GM18873 (cell line): ENCODE measurements around the gene PROSER1.
A peak's percentile ranks its signal among the peaks of the same experiment; 100 is the strongest.
"Not testable (repeated sequence)": the region's sequence is repeated elsewhere in the genome, so short reads cannot be mapped to it uniquely, and the experiment has no call there.

Experiments
- ATAC-seq: cut with Tn5 transposase; IDR thresholded peaks from one replicate; pipeline ENCODE4 v1.9.1; 2021; ENCODE audit warnings: mild to moderate bottlenecking, moderate library complexity, moderate number of reproducible peaks; ENCODE audit not compliant: unreplicated experiment, low FRiP score

Gene PROSER1

DNA sequence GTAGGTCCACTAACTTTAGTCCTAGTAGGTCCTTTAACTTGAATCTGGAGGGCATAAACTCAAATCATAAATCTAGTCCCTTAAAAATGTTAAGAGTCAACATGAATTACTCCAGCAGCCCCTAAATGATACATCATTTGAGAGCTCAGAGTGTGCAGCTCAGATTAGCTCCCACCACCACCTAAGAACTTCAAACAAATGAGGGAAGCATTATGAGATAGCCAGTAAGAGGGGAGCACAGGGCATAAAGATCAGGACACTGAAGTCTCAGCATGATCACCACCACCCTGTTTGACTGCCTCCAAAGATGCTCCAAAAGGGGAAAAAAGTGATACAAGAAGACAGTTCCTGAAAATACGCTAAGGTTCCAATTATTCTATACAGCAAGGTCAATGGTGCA is 5.7 kb downstream of the PROSER1 start:
- ATAC-seq, result no peak

DNA sequence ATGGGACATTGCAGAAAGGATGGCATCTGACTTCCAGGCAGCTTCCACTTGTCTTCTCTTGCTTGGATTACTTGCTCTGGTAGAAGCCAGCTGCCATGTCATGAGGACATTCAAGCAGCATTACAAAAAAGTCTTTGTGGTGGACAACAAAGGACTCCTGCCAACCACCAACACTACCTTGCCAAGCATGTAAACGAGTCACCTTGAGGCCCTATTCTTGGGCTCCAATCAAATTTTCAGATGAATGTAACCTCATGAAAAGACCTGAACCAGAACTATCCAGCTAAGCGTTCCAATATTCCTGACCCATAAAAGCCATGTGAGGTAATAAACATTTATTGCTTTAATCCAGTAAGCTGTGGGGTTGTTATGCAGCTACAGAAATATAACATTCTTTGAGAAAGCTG is 12.5 kb downstream of the PROSER1 start:
- no peak for ATAC-seq

DNA sequence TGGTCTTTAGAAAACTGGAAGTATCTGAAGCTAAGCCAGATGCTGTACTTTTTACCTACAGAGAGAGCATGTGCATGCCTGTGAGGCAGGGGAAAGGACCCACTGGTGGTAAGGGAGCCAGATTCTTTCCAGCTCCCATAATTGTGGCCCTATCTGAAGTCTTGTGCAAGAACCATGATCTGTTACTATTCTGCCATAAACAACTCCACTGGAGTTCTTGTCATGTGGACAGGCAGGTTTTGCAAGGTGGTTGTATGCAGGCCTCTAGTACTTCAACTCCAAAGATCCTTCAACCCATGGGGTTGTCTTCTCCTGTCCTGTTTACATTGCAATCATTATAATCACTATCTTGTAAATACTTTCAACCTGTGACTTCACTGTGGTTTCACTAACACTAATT is 14.1 kb downstream of the PROSER1 start:
- no peak for ATAC-seq

DNA sequence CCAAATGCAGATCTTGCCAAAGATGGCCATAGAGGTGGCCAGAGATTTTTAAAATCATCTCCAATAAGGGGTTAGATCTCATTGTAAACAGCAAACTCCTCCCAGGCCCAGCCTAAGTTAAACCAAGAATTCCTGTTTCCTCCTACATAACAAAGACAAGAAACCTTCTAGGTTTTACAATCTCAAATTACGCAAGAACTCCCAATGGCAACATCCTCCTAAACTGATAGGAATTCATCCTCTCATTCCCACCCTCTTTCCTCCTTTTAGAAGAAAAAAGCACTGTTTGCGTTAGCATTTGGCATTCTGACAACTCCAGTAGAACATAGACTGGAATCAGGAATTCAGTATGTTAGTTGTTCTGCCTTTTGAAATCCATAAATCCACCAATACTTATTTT is 14.6 kb downstream of the PROSER1 start:
- no peak for ATAC-seq

DNA sequence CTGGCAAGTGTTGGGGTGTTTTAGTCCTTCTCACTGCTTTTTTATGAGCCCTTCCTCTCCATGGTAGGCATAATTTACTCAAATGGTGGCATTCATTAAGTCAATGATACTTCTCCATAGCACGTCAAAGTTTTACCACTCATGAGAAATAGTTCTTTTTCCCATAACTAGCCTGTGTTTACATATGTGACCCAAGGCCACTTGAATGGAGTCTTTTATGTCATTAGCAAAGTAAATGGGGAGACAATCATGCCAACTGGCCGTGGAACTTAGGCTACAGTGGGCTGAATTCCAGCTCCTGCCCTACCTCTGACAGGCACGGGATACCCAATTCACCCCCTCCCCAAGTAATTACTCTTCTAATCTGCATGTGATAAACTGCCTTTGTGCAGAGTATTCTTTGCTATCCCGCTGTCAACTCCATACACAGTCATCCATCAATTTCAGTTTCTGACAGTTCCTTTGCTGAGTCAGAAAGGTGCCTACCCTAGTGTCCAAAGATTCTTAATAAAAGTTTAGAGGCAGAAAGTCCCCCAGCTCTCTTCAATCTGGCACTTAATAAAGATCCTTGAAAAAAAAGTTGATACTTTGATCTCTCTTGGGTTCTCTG is 16.9 kb downstream of the PROSER1 start:
- ATAC-seq, result no peak

DNA sequence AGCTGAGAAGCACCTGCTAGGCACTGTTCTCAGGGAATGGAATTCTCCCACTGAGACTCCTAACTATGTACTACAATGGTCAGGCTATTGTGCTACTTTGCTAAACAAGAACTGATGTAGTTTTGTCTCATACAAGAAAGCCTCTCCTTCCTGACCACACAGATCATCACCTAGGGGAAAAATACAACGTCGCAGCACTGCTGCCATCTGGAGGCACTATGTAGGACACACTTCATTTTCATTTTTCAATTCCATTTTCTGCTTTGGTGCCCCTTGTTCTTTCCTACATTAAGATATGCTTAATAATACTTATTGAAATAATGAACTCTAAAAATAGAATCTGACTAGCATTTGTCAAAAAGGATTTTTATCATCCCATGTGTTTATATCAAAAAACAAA is 21.1 kb downstream of the PROSER1 start:
- peak; percentile 70 for ATAC-seq

DNA sequence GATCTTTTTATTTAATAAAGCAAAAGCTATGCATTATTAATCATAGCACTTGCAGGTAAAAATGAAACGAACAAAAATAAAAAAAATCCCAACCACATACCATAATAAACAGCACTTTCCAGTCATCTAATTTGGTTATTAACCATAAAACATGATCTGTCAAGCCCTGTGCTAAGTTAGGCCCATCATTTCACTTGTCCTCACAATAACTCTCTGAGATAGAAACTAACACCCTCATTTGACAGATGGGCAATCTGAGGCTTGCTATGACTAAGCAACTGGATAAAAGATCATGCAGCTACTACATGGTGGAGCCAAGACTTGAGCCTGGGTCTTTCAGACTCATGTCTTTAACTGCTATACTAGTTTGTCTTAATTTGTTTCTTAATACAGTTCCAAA is 21.8 kb downstream of the PROSER1 start:
- peak; percentile 49 for ATAC-seq

DNA sequence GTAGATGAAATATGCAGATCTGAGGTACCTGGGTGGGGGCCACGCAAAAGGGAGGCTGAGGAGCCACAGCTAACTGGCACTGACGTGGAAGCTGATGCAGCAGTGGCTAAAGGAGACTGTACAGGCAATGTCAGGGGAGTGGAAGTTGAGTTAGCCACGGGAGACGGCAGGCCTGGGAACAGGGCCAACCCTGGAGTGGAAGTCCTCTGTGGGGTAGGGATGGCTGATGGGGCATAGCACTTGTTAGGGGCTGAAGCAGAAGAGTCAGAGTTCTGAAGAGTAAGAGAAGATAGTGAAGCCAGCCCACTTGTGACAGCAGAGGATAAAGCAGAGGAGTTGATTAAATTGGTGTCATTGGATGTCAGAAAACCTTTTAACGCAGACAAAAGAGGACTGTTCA is 24.4 kb downstream of the PROSER1 start:
- ATAC-seq, result no peak

DNA sequence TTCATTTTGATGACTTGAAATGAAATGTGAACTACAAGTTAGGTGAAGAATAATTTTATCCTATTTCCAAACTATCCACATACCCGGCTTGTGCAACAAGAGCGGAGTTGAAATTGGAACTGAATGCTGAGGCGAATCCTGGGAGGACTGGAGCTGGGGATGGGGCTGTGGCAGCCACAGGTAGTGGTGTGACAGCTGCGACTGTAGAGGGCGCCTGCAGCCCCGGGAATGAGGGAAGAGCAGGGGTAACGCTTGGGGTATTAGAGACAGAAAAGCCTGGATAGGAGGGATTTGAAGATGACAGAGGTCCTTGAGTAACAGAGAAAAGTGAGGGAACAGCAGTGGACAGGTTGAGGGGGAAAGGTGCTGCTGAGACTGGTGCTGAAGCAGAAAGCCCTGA is 25.3 kb downstream of the PROSER1 start:
- no peak for ATAC-seq

DNA sequence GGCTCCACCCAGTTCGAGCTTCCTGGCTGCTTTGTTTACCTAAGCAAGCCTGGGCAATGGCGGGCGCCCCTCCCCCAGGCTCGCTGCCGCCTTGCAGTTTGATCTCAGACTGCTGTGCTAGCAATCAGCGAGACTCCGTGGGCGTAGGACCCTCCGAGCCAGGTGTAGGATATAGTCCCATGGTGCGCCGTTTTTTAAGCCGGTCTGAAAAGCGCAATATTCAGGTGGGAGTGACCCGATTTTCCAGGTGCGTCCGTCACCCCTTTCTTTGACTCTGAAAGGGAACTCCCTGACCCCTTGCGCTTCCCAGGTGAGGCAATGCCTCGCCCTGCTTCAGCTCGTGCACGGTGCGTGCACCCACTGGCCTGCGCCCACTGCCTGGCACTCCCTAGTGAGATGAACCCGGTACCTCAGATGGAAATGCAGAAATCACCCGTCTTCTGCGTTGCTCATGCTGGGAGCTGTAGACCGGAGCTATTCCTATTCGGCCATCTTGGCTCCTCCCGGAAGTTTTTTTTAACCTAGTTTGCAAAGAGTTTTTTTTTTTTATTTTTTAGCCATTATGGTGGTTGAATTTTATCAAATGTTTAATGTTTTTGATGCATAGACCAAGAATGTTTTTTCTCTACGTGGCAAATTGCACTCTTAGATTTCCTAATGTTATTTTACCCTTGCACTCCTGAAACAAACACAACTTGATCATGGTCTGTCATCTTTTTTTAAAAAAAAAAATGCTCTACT is 31.3 kb downstream of the PROSER1 start:
- ATAC-seq, result not testable (repeated sequence)

DNA sequence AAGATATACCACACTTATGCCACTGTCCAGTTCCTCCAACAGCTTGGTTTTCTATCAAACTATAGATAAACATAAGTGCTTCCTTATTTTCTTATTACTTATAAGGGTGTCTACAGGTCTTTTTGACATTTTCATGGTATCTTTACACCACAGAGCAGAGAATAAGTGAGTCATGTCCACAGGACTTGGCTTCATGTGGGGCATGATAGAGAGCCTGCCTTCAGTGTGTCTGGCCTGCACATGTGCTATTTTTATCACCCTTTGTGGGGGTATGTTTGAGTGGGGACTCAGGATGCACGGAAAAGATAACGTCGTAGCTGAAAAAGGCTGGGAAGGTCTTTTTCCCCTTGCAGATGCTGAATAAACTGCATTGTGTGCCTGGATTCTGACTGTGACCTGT is 39.1 kb downstream of the PROSER1 start:
- no peak for ATAC-seq

DNA sequence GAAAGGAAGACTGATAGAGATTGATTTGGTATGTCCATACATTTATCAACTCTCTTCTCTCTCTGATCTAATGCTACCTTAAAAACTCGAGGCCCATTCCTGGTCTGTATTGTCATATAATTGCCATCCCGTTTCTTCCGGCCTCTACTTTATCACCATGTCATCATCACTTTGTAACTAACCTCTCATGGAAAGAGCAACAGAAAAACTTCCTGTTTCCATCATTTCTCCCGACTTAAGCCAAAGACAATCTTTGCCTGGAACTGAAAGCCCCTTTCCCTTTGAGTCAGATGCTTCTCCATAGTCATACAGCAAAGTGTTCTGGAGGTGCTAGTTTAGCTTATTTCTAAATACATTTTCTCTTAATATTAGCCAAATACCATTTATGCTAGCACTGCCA is 44.5 kb downstream of the PROSER1 start:
- no peak for ATAC-seq

DNA sequence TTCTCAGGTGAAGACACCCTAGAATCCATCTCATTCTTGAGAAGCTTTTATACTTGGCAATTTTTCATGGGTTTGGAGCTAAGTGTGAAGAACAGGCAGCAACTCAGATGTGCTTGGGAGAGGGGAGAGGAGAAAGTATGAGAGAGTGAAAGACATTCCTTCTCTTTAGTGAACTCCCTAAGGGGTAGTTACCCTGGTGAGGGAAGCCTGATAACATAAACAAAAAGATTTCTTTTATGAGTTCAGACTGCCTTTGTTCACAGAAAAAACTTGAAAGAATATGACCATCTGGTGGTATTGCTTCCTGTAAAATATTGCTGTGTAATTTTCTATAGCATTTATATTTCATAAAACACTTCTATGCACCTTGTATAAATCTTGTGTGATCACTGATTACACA is 47.2 kb downstream of the PROSER1 start, which contains the start of gene STOML3:
STOML3 (minus strand) TSS at position 139 of the 400 bp plus-strand sequence; CDS start at position 29, 110 bp downstream.
- no peak for ATAC-seq

DNA sequence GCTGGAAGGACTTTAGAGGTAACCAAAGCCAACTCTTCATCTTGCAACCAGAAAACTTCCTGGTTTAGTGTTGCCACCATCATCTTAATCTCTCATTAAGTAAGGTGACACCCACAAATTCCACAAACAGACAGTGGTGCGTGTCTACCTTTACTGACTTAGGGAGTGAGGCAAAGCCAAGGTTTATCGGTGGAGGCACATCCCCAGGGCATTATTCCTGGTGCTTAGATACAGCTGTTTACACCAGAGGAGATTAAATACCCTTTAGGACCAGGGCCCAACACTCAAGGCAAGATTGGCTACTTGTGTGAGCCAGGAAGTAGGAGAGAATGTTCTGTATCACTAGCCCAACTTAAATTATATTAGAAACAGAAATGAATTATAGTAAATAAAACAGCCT is 56.8 kb downstream of the PROSER1 start:
- ATAC-seq, result no peak

DNA sequence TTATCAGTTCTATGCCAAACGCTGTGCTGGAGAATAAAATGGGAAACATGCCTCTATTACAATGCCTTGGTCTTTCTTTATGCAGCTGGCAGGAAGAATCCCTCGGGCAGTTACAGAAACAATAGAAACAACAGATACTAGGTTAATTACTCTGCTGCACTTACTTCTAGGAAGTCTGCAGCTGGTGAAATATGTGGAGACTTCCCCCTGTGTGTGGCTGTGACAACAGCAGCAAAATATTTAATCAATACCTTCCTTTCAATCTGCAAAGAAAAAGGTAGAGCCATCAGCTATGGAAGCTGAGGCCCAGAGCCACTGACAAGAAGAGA is 57.2 kb downstream of the PROSER1 start:
- ATAC-seq, result no peak

DNA sequence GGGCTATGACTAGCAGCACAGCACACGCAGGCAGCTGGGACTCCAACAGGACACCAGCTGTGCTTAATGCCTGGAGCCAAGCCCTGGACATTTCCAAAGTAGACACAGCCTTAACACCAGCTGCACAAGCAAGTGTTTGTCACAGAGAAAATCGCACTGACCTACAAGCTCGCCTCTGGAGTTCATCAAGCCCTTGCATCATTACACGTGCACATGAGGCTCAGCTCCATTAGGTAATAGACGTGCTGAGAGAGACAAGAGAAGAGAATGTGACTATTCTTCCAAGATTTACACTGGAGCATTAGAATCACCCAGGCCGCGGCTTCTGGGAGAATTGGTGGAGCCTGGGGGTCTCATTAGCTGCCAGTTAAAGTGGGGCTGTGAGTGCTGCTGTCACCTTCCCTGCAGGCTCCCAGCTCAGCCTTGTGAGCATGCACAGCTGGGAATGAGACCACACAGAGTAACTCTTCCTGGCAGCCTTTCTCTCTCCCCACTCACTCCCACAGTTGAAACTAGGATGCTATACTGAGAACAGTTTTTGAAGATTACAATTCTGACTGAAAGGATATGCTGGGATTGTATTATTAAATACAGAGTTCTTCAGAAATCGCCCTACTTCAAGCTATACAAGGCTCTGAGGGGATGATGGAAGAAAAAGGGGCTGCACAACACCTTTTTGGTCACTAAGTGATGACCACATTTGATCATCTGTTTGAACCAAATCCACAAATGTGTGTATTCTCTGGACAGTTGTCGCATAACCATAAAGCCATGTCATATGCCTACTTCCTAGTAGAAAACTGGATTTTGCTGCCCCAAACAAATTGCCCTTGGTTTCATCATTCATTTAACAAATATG is 57.8 kb downstream of the PROSER1 start:
- ATAC-seq, result no peak

DNA sequence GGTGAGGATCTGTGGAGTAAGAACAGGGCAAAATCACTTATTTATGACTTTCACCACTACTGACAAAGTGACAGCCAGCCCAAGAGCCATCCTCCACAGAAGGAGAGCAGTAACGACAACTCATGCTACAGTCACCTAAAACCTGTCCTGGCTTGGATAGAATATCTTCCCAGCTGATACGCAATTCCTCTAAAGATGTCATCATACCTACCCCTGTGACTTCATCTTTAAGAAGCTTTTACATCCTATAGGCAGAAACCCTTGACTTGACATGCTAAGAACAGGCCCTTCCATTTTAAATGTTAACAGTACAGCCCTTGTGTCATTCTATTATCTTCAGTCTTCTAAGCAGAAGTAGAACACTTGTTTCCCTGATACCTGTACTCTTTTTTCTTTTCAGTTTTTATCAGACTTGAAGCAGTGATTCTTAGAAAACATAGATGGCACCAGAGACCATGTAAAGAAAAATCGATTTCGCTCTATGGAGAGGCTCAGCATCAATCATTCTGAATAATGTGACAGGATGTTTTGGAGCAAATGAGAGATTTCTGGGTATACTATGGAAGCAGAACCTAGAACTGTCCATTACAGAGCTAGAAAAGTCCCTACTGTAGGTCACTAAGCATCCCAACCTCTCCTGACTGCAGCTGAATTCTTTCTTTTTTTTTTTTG is 67.4 kb downstream of the PROSER1 start:
- ATAC-seq, result no peak

DNA sequence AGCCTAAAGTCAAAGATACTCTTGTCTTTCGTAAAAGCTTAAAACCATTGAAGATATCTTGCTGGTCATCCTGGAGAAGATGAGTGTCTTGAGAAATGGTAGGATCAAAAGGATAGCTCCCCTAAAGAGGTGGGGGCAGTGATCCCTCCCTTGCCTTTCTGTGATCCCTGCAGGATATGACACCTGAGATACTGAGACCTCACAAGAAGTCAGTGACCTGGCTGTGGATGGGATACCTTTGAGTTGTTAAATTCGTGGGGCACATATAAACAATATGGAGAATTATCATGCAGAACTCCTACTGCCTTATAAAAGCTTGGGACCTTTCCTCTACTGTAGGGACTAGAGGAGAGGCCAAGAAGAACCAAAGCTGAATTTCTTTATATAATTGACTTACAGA is 68.7 kb downstream of the PROSER1 start:
- ATAC-seq, result no peak

DNA sequence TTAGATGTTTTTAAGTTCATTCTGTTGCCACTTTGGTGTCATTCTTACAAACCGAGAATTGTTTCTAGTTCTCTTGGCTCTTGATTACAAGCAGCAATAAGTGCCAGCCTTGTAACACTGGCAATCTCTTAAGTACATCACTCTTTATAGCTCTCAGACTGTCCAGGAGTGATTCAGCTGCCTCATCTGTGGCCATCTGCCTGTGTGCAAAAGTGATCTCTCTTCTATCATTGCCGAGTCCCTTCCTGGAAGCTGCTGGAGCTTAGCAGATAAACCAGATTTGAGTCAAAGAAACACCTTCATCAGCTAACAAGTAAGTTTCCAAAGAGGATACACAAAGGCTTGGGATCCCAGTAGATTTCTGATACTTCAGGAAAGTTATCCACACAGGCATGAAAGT is 70.4 kb downstream of the PROSER1 start:
- ATAC-seq, result no peak

DNA sequence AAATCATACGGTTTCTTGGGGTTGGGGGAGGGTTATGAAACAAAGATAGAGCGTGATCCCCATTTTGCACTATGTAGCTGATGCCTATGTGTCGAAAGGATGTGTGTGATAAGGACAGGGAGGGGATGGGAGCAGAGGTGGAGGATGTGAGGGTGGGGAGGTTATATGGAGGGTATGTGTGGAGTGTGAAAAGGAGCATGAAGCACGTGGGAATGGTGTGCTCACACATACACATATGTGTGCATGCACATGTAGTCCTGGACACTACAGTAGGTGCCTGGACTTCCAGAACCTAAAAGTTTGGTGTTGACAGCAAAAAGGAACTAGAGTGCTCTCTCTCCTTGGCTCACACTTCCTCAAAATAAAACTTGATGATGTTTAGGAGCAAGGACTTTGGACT is 72.6 kb downstream of the PROSER1 start:
- ATAC-seq, result no peak

DNA sequence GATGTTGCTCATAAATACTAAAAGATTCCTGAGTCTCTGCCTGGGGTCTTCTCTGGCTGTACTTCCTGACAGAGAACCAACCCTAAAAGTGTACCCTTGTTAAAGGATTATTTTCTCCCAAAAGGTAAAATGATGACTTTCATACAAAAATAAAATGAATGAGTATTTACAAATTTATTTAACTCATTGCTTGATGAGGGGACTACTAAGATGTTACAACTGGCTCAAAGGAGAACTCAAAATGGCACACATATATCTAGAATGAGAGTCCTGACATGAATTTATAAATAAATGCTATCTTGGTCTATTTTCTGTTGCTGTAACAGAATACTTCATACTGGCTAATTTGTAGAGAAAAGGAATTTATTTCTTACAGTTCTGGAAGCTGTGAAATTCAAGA is 77.7 kb downstream of the PROSER1 start:
- no peak for ATAC-seq
